GM04503 (cell line): ENCODE results near the gene POLR2C.
"Not testable (repeated sequence)": the region's sequence is repeated elsewhere in the genome, so short reads cannot be mapped to it uniquely, and the experiment has no call there.

Experiments used
- DNase-seq: peaks from one replicate; pipeline ENCODE4 v3.0.0-alpha.2; 2012; ENCODE audit warnings: low read depth

Gene POLR2C

DNA sequence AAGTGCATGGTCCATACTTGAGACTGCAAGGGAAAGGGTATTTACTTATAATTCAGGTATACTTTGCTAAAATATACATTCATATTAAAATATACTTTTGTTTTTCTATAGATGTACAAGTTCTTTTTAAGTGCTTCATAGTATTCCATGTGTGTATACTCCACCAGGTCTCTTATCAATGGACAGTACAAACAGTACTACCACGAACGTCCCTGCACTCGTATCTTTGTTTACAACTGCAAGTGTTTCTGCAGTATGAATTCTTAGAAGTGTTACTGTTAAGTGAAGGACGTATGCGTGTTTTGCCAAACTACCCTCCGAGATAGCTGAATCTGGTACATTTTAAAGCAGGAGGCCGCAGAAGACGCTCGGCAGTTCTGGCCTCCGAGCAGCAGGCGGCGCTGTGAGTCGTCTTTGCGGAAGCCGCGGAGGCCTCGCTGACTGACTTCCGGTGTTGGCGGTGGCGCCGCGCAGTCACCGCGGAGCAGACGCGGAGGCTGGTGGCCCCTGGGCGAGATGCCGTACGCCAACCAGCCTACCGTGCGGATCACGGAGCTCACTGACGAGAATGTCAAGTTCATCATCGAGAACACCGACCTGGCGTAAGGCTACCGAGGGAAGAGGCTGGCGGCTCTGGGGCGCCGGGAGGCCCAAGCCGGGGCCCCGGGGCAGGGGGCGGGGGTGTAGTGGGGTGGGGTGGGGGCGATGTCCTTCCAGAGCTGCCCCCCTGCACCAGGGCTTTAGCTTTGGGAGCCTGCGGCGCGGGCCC, at the start of gene POLR2C:
TSS of gene POLR2C (plus strand) at position 471 of the 769 bp plus-strand sequence. CDS start at position 517, 46 bp downstream.
- DNase-seq = no peak

DNA sequence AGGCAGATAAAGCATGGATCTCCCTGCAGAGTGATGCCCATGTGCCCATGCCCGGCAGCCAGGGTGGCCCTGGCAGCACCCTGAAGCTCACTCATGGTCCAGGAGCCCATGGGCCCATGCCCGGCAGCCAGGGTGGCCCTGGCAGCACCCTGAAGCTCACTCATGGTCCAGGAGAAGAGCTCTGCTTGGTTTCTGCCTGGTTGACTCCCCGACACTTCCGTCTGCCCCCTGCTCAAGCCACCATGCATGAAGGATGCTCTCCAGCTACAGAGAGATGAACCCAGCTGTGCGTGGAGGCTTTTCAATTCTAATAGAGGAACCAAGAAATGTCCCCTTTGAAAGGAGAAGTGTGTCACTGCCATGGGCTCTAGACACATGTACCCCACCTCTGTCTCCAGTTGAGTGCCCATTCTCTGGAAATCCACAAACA, 49.2 kb upstream of the POLR2C start:
- no peak for DNase-seq

DNA sequence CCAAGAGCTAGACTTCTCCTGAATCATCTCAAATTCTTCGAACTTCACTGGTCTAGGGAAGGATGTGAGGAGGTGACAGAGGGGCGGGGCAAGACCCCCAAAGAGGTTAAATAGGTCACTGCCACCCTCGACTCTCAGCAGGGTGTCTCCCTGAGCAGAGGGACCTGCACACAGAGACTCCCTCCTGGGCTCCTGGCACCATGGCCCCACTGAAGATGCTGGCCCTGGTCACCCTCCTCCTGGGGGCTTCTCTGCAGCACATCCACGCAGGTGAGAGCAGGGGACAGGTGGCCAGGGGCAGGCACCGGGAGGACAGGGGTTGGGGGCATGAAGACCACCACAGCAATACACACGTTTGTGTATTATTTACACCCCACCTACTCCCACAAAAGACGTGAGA, 48.7 kb upstream of the POLR2C start:
- no peak for DNase-seq

DNA sequence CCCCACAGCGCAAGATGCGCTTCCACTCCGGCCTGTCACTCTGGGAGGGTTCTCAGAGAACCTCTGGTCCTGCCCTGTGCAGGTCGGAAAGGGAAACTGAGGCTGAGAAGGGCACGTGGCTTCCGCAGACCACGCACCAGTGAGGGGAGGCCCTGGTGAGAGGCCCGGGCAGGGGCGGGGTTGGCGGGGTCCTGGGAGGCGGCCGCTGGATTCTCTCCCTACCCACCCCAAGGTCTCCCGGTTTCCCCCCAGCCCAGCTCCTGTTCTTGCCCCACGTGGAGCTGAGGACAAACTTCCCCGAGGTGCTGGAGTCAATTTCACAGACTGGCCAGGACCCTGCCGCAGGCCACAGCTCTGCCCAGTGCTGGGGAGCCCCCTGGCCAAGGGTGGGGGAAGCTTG, 46.4 kb upstream of the POLR2C start:
- DNase-seq = no peak

DNA sequence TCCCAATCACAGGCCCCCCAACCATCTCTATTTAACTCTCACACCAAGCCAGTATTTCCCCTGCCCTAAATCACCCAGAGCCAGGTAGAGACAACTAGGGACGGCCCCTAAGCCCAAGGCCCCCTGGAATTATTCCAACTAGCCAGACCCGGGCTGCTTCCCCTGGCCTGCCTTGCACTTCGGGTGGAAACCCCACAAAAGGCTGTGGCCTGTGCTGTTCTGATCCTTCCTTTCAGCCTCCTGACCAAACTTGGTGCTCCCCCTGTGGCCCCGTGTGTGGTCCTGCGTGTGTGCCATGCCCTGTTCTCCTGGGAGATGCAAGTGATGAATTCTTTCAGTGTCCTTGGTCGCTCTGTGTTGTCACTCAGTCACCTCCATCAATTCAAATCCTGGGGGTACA, 43.0 kb upstream of the POLR2C start:
- no peak for DNase-seq

DNA sequence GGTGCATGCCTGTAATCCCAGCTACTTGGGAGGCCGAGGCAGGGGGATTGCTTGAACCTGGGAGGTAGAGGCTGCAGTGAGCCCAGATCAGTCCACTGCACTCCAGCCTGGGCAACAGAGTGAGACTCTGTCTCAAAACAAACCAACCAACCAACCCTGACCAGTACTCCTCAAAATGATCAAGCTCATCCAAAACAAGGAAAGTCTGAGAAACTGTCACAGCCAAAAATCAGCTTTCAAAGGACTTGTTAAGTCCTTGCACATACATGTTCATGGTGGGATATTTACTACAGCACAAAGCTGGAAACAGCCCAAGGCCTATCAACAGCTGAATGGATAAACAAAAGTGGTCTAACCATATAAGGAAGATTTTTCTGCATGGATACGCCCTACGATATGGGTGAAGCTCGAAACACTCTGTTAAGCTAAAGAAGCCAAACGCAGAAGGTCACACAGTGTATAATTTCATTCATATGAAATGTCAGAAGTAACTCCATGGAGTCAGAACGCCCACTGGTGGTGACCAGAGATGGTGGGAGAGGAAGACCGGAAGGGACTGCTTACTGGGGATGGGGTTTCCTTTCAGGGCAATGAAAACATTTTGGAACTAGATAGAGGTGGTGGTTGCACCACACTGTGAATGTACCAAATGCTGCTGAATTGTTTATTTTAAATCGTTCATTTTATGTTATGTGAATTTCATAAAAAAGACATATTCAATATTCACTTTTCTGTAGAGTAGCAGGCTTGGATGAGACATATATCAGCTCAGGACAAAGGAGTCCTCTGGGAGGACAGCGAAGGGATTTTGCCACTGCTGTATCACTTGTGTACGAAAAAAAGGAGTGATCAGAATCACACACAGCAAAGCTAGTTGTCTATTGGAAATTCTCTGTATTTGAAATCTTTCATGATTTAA, 40.2 kb upstream of the POLR2C start:
- DNase-seq = no peak

DNA sequence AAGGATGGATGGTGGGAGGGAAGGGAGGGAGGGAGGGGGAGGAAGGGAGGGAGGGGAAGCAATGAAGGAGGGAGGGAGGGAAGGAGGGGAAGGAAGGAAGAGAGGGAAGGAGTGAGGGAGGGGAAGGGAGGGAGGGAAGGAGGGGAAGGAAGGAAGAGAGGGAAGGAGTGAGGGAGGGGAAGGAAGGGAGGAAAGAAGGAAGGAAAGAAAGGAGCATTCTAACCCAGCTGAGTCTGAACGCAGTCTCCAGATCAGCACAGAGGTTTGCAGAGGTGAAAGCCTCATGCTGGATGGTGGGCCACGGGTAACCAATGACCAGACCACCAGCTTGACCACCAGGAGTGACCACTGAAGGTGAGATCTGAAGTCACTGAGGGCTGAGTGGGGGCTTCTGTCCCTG, 39.3 kb upstream of the POLR2C start:
- no peak for DNase-seq

DNA sequence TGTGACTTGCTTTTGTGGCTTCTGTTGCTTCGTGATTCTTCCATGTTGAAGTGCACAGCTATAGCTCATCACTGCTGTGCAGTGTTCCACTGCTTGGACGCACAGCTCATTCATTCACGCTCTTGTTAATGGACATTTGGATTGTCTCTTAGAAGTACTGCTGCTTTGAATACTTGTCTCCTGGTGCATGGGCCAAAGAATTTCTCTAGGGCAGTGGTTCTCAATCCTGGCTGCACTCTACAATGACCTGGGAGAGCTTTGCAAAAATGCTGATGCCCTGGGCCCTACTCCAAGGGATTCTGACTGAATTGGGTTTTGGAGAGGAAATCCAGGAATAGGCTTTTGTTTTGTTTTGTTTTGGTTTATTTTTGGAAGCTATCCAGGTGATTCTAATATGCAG, 37.9 kb upstream of the POLR2C start:
- DNase-seq = no peak

DNA sequence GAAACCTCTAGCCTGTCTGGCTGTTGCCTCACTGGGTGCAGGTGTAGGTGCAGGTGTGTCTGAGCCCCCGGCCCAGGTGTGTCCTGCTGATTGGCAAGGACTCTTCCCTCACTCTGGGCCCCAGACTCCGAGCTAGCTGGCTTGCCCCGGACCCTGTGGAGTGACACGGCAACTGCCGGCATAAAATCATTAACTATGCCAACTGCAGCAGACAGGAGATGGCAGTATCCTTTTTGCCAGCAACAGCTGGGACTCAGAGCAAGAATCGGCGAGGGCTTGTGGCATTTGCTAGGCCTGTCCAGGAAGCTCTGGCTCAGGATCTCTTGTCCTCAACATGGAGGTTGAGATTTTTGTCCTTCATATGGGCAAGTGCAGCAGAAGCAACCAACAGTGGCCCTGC, 36.1 kb upstream of the POLR2C start:
- no peak for DNase-seq

DNA sequence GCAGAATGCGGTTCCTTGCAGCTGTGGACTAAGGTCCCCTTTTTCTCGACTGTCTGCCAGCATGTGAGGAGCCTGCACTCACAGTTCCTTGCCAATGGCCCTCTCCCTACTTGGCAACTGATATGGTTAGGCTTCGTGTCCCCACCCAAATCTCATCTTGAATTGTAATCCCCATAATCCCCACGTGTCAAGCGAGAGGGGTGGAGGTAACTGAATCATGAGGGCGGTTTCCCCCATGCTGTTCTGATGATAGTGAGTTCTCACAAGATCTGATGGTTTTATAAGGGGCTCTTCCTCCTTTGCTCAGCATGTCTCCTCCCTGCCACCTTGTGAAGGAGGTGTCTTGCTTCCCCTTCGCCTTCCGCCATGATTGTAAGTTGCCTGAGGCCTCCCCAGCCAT, 35.2 kb upstream of the POLR2C start:
- no peak for DNase-seq

DNA sequence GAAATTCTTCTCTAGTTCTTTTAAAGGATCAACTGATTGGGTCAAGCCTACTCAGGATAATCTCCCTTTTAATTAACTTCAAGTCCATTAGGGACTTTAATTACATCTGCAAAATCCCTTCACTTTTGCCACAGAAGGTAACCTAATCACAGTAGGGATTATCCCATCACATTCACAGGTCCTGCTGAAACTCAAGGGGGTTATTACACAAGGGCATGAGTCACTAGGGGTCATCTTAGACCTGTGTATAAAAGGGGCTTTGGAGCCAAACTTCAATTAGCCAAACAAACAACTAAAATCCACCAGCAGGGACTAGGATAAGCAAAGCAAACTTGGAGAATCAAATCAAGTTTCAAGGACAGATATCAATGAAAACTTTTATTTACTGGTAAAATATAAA, 34.7 kb upstream of the POLR2C start:
- DNase-seq = no peak

DNA sequence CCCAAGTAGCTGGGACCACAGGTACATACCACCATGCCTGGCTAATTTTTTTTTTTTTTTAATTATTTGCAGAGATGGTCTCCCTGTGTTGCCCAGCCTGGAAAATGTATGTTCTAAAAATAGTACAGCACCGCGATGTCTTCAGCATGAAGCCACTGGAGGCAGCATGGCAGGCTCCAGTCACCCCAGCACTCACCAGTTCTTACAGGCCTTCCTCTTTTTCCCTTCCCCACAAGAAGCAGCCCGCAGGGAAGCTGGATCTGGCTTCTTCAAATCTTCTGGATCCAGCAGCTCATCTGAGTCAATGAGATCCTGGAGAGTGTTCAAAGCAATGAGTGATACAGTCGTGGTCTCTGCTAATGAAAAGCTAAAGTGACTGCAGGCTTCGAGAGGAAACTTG, 31.5 kb upstream of the POLR2C start:
- no peak for DNase-seq

DNA sequence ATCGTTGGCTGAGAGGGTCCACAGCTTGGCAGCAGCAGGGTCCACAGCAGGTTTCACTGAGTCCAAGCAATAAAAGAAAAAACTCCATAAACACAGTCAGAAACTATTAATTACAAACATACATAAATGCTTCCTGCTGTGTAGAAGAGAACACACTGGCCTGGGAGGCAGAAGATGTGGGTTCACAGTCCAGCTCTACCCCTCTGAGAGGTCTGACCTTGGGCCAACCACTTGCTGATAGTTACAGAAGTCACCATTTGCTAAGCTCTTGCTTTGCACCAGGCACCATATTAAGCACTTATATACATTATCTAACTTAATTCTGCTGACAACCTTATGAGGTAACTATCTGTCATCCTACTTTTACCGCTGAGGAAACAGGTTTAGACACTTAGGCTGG, 30.0 kb upstream of the POLR2C start:
- no peak for DNase-seq

DNA sequence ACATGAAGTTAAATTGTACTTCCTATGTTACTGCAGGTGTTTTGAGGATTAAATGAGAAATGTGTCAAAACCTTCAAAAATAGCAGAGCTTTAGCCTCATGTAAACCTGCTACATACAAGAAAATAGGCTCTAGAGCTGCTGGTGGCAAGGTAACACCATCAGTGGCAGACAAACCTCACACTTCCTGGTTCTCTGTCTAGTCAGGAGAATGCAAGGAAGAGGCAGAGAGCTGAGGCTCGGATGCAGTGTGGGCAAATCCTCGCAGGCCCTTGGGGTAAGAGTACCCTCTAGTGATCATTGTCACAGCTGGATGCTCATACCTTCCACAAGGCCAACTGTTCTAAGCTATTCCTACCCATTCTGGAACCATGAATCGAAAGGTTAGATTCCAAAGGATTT, 29.5 kb upstream of the POLR2C start:
- no peak for DNase-seq

DNA sequence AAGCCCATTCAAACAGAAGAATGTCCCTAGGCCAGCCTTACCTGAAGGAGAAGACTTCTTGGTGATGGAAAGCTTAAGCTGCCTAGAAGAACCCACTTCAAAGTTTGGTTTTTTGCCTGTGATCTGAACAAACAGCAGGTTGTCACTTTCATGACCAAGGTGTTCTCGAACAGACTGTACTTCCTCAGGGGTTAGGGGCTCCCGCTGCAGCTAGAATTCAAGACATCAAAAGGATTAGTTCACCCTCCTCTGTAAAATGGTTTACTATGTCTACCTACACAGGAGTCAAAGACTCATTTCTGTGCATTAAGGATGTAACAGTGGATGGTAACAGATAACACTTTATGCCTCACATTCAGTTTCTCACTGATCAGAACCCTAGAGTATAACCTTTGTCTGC, 28.5 kb upstream of the POLR2C start:
- no peak for DNase-seq

DNA sequence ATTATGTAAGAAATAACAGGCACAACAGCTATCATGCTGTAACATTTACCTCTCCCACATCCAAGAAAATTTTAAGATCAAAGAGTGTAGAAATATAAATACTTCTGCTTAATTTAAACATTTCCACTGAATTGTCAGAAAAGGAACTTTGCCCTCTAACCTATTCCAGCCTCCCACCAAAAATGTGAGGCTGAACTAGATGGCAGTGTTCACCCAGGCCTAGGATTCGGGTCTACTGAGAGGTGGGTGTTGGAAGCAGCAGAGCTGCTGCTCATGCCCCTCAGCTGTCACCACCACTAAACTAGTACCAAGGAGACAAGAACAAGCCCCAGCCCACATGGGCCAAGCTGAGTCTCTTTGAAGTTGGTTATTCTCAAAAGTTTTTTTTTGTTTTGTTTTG, 26.6 kb upstream of the POLR2C start:
- DNase-seq = no peak

DNA sequence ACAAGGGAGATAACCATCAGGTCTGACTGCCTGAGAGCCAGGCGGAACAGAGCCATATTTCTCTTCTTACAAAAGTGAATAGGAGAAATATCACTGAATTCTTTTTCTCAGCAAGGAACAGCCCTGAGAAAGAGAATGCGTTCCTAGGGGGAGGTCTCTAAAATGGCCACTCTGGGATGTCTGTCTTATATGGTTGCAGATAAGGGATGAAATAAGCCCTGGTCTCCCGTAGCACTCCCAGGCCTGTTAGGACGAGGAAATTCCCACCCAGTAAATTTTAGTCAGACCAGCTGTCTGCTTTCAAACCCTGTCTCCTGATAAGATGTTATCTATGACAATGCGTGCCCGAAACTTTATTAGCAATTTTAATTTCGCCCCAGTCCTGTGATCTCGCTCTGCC, 22.5 kb upstream of the POLR2C start:
- not testable (repeated sequence) for DNase-seq

DNA sequence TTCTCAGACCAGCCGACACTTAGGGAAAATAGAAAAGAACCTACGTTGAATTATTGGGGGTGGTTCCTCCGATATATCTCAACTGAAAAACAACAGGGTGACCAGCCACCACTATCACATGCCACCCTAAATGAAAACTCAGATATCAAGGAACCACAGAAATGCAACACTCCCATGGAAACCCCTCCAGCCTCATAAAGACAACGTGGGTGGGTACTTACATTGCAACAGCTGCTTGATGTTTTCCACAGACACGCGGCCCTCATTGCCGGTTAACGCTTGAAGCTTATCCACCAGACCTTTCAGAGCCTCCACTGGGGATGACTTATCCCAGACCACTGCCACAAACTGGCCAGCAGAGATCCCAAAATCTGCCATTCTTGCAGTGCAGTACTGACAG, 21.9 kb upstream of the POLR2C start:
- not testable (repeated sequence) for DNase-seq

DNA sequence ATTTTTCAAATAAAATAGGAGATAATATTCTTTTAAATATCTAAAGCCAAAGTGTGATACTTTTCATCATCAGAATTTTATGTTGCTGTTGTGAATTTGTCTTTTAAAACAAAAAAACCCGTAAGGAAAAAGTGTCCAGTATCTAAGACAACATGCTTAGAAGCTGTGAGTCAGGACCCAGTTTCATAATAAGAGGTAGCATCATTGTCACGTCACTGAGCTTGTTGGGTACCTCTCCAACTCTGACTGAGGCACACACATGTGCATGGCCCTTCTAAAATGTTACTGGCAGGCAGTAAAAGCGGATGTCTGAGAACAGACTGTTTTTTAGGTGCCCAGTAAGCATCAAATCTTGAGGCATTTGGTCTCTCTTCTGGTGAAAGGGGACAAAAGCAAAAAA, 17.8 kb upstream of the POLR2C start:
- peak; percentile 52 for DNase-seq

DNA sequence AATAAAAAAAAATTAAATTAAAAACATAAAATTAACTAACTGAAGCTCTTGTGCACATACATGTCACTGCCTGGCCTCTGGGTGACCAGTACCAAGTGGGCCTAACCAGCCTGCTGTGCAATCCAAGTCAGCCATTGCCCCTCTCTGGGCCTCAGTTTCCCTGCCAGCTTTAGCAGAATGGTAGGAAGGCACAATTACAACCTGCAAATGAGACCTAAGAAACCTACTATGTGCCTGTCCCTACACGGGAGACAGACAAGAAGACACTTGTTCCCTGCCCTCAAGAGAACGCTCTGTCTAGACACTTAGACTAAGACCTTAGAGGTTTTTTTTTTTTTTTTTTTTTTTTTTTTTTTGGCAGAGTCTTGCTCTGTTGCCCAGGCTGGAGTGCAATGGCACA, 17.0 kb upstream of the POLR2C start:
- DNase-seq = no peak

DNA sequence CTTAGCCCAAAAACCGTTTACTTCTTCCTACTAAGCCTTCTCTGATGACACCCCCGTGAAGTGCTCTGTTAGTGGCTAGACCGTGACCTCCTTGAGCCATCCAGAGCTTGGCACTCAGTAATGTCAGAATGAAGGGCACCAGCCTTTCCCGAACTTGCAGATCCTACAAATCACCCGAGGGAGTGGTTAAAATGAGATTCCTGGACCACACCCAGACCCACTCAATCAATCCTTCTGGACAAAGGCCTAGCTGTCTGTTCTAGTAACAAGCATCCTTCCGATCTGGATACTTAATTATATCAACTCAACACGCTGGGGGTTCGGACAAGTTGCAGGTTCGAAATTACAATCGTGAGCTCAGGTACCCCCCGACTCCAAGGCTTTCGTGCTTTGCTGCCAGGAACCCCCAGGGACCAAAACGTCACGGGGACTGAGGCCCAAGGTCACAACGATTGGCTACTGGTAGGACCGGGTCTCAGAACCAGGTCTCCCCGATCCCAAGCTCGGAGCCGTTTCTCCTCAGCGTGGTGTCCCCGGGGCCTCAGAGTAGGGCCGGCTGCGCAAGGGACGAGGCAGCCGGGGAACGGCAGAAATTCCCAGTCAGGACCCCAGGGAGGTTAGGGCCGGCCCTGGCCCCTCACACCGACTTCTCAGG, 15.8 kb upstream of the POLR2C start:
- no peak for DNase-seq

DNA sequence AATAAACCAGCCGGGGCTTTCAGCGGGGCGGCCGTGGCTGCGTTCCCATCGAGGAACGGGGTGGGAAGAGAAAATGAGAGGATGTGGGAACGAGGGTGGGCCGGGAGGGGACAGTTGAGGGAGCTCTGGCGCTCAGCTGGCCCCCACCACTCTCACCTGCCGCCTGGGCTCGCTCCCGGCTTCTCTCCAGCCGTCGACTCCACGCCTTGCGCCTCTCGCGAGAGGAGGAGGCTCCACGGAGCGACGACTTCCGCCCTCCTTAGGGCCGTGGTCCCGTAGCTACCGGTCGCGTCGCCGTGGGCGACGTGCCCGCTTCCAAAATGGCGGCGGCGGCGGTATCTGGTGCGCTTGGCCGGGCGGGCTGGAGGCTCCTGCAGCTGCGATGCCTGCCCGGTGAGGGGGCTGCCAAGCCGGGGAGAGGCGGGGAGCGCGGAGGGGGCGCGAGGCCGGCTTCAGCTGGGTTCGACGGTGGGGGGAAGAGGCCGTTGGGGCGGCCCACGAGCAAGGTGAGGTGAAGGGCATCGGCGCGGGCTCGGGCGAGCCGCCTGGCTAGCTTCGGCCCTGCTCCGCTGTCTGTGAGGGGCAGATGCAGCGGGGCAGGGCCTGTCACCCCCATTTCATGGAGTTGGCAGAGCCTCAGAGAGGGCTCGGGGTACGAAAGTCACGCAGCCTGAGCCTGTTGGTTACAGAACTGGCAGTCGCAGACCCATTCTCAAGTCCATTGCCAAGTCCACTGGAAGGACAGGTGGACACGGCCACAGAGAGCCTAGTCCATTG, 15.1 kb upstream of the POLR2C start, which contains the start of the genes CIAPIN1 and COQ9:
TSS of gene CIAPIN1 (minus strand) at position 200 of the 777 bp plus-strand sequence. CDS start 6,457 bp downstream, outside the sequence.
TSS of gene COQ9 (plus strand) at position 294 of the 777 bp plus-strand sequence. CDS start at position 321, 27 bp downstream.
- DNase-seq = peak; percentile 51
